ENCODE measurements around the gene CTSS.

Gene CTSS

GRCh38 chr1:150696995-150697927 is 68.3 kb downstream of the CTSS start, which contains the start of gene GOLPH3L:
Gene GOLPH3L (minus strand): TSS chr1:150697154. CDS start chr1:150694838, 2,316 bp downstream.
- DNase-seq (ENCODE audit: low spot score), result peak; percentile 98

GRCh38 chr1:150696590-150696989 is 69.0 kb downstream of the CTSS start:
- no peak for DNase-seq (ENCODE audit: low spot score)

- DNase-seq (ENCODE audit: low spot score), result no peak
Measured at GRCh38 chr1:150696162-150696561, 69.4 kb downstream of the CTSS start.

- DNase-seq (ENCODE audit: low spot score), result no peak
Measured at GRCh38 chr1:150695561-150695960, 70.0 kb downstream of the CTSS start.

GRCh38 chr1:150692720-150693119 is 72.9 kb downstream of the CTSS start:
- no peak for DNase-seq (ENCODE audit: low spot score)

GRCh38 chr1:150688763-150689162 is 76.8 kb downstream of the CTSS start:
- DNase-seq (ENCODE audit: low spot score), result no peak

- DNase-seq (ENCODE audit: low spot score), result no peak
Measured at GRCh38 chr1:150686275-150686674, 79.3 kb downstream of the CTSS start.

- no peak for DNase-seq (ENCODE audit: low spot score)
Measured at GRCh38 chr1:150683914-150684313, 81.7 kb downstream of the CTSS start.
